GM20000 (cell line): Measurements from ENCODE around the gene TRIM33.
"Not testable (repeated sequence)": the region's sequence is repeated elsewhere in the genome, so short reads cannot be mapped to it uniquely, and the experiment has no call there.

Source experiments
- DNase-seq: peaks from one replicate; pipeline ENCODE4 v3.0.0; 2012; ENCODE audit warnings: low spot score
- CTCF ChIP-seq: IDR thresholded peaks from 2 replicates; pipeline ENCODE4 v1.5.1; 2012; ENCODE audit warnings: mild to moderate bottlenecking, control low read depth; ENCODE audit errors: extremely low read depth, missing control alignments

The TRIM33 gene

DNA sequence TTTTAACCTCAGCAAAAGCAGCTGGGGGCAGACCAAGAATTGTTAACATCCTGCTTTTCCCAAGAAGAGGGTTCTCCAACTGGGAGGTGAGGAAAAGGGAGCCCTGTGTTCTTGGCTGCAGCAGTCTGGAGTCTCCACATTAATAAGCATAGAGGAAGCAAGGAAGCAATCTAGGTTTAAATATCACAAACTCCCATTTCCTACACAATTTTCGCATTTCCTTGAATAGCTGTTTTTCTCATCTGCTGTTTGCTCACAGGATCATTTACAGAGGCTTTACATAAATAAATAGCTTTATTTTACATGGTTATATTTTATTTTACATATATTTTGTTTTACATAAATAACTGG, 124.0 kb downstream of the TRIM33 start:
- no peak for DNase-seq
- TF ChIP-seq CTCF, result no peak

DNA sequence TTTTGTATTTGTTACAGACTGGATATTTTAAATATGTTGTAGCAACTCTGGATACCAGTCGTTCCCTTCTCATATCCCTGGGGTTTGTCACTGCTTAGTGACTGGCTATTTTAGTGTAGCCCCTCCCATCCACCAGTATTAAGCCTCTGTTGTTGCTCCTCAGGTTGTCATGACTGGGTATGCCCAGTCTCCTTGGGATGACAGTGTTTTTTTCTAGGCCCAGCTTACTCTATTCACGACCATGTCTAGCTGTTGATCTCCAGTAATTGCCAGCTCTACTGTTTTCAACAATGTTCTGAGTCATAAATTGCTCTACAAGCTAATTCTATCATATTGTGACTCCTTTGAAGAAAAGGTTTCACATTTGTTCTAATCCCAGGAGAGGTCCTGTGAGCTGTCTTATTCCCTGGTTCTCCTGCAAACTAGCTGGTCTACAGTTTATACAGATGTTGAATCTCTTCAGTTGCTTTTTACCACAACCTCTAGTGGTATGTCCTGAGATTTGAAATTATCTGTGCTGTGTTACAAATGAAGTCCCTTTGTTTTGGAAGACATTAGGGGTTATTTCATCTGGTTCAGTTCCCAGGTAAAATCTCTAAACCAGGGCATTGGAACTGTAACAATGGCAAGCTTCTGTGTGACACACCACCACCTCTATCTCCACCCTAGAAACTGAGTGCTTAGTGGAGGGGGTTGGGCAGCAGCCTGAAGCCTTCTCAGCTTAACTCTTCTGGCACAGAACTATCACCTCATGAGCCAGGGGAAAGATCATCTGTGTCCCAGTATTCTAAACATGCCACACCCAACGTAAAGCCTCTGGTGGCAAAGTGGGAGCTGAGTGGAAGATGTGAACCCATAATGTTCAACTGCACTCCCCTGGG, 124.6 kb downstream of the TRIM33 start:
- no peak for TF ChIP-seq CTCF
- DNase-seq, result no peak

- no peak for TF ChIP-seq CTCF
- no peak for DNase-seq
Measured at GRCh38 chr1:114384922-114385321, 126.1 kb downstream of the TRIM33 start.

DNA sequence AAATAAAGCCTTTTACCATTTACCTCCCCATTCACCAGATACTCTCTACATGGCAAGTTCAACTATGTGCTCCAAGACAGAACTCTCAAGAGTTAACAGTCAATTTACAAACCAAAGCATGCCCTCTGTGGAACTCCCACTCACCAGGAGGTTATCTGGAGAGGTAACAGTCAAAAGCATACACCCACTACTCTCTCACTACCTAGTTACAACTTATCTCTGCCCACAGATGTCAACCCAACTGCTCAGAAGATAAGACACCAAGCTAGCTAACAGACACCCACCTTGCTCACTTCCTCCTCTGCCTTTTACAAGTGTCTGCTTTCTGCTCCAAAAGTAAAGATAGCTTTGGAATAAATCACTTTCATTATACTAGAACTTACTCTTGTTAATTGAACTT, 131.0 kb downstream of the TRIM33 start:
- DNase-seq, result no peak
- no peak for TF ChIP-seq CTCF

GRCh38 chr1:114379358-114379757, 131.6 kb downstream of the TRIM33 start:
- no peak for TF ChIP-seq CTCF
- DNase-seq, result no peak

DNA sequence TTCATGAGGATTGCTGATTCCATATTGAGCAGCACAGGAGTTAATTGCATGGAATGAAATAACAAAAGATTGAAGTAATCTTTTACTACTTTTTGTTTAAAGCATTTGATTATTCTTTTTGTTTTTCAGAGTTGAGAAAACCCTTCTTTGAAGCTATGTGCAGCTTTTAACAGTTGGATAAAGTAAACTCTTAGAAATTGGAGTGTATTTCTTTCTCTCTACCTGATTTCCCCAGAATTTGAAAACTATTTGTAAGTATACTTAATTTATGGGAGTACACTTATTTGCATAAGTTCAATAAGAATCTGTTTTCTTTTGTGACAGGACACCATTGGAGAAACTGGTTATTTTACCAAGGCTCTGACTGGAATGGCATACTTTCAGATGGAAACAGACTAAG, 133.6 kb downstream of the TRIM33 start:
- DNase-seq, result no peak
- TF ChIP-seq CTCF, result no peak

DNA sequence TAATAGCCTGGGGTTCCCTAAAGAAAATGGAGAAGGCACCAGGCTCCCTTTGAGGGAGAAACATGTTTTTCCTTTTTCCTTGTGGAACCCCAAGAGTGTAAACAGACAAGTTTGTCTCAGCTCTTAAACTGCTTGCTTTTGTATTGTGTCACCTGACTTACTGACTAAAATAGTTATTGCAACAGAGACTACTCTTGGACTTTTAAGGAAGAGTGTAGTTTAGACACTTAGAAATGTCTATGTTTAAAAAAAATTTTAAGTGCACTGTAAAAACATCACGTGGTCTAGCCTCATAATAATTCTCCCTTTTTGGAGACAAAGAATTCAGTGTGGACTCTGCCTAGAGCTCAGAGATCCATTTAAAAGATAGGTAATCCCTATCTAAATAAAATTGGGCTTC, 141.1 kb downstream of the TRIM33 start:
- DNase-seq, result no peak
- no peak for TF ChIP-seq CTCF

- DNase-seq, result not testable (repeated sequence)
Measured at GRCh38 chr1:114369266-114369919, 141.6 kb downstream of the TRIM33 start.
